B cell (primary cell): ENCODE results near the gene OR10G3.

Experiments
- CTCF ChIP-seq: fragments of 200-600 bp; IDR thresholded peaks from one replicate; pipeline ENCODE4 v1.8.0; 2022; ENCODE audit warnings: antibody characterized with exemption, mild to moderate bottlenecking
- EZH2 ChIP-seq: IDR thresholded peaks from 2 replicates; pipeline ENCODE4 v1.6.1; 2012; ENCODE audit warnings: borderline replicate concordance, low read depth, mild to moderate bottlenecking, moderate library complexity, low read length; ENCODE audit not compliant: insufficient read depth, poor library complexity, severe bottlenecking

- TF ChIP-seq CTCF (no peak), EZH2 (no peak)
Observed at GRCh38 chr14:21534576-21534975, 45.3 kb downstream of the OR10G3 start.
